HCT116 (cell line): Measurements from ENCODE around the gene SPATA16. TPM values are rescaled to one million over a fixed set of nuclear protein-coding genes. Genes with fewer than 3 reads are reported as not detected.

Source experiments
- ATAC-seq: fragments of 200-7000 bp; cut with Tn5 transposase; 2 replicates; pipeline ENCODE4 v1.9.1; 2020; ENCODE audit warnings: mild to moderate bottlenecking, moderate library complexity
- BruUV-seq: library from RNA; stranded (reverse); fragments of 400-500 nt; replicated peaks from 2 replicates; lab custom pipeline; 2021; lab: Mats Ljungman, UMichigan
- CTCF ChIA-PET: fragments of 300-600 bp; sonication (Branson Sonifier 250); formaldehyde crosslinking; loops from one replicate; lab custom pipeline; 2021; ENCODE audit warnings: antibody characterized with exemption; lab: Charles Lee
- POLR2A ChIA-PET: fragments of 300-600, 350-600 bp; sonication (Branson Sonifier 250); formaldehyde crosslinking; loops from one replicate; lab custom pipeline; 2021; ENCODE audit warnings: antibody characterized with exemption; lab: Charles Lee
- RAD21 ChIA-PET, 2 experiments: fragments of 300-600 bp; sonication (Branson Sonifier 250); formaldehyde crosslinking; loops; one replicate each; lab custom pipeline; 2023; ENCODE audit warnings: low total read pairs in 2 of 2; ENCODE audit not compliant: uncharacterized antibody in 2 of 2, unreplicated experiment in 2 of 2, low non-redundant PET in 1 of 2; lab: Charles Lee
- DNase-seq: peaks from one replicate; pipeline ENCODE4 v3.0.0-alpha.2; 2010; ENCODE audit warnings: low read depth, low spot score
- H2AFZ ChIP-seq: fragments of 200-600 bp; shearing (Covaris generic), sonication (generic); 2 replicates; pipeline ENCODE4 v1.6.1; 2017; ENCODE audit warnings: low read depth, mixed run types, mixed read lengths, antibody characterized with exemption, low read length; ENCODE audit not compliant: poor library complexity, severe bottlenecking
- H3K27ac ChIP-seq: 2 replicates; pipeline ENCODE4 v1.5.1; 2012; ENCODE audit warnings: low read depth, low read length
- H3K27me3 ChIP-seq: fragments of 200-600 bp; sonication (generic); 2 replicates; pipeline ENCODE4 v1.6.1; 2016; ENCODE audit warnings: mixed run types, low read length, mixed read lengths; ENCODE audit not compliant: insufficient read depth
- H3K36me3 ChIP-seq, 2 experiments: fragments of 200-500 bp in 1 of 2; fragments of 200-600 bp in 1 of 2; sonication (Bioruptor generic) in 1 of 2; sonication (generic) in 1 of 2; 2 replicates each; pipeline versions ENCODE4 v1.5.1 to v1.6.1; 2014 to 2016; ENCODE audit warnings: low read length in 2 of 2, inconsistent platforms in 1 of 2, mixed read lengths in 1 of 2, mixed run types in 1 of 2; ENCODE audit not compliant: insufficient read depth in 2 of 2, control insufficient read depth in 1 of 2
- H3K4me1 ChIP-seq, 2 experiments: fragments of 200-600 bp in 1 of 2; sonication (generic) in 1 of 2; 2 replicates each; pipeline versions ENCODE4 v1.5.1 to v1.6.1; 2012 to 2017; ENCODE audit warnings: low read length in 2 of 2, inconsistent platforms in 1 of 2, mild to moderate bottlenecking in 1 of 2, mixed read lengths in 1 of 2, mixed run types in 1 of 2, moderate library complexity in 1 of 2; ENCODE audit not compliant: insufficient read depth in 2 of 2, control insufficient read depth in 1 of 2
- H3K4me2 ChIP-seq: fragments of 200-600 bp; sonication (generic); 2 replicates; pipeline ENCODE4 v1.6.1; 2017; ENCODE audit warnings: mixed run types, low read length, mixed read lengths
- H3K4me3 ChIP-seq, 2 experiments: fragments of 200-600 bp in 1 of 2; sonication (generic) in 1 of 2; replicated peaks in 1 of 2; 2 replicates each; pipeline ENCODE4 v1.5.1; 2011 to 2016; ENCODE audit warnings: low read length in 2 of 2, control low read depth in 1 of 2, low read depth in 1 of 2, mild to moderate bottlenecking in 1 of 2, mixed read lengths in 1 of 2, mixed run types in 1 of 2
- H3K79me2 ChIP-seq: fragments of 200-600 bp; sonication (generic); 2 replicates; pipeline ENCODE4 v1.6.1; 2017; ENCODE audit warnings: mild to moderate bottlenecking, mixed run types, low read length, moderate library complexity, mixed read lengths; ENCODE audit not compliant: insufficient read depth
- H3K9ac ChIP-seq: fragments of 200-600 bp; sonication (generic); 2 replicates; pipeline ENCODE4 v1.6.1; 2016; ENCODE audit warnings: low read length, mixed read lengths
- H3K9me2 ChIP-seq: fragments of 200-600 bp; sonication (generic), shearing (Covaris generic); 2 replicates; pipeline ENCODE4 v1.6.1; 2017; ENCODE audit warnings: mixed run types, mild to moderate bottlenecking, moderate library complexity; ENCODE audit not compliant: insufficient read depth
- H3K9me3 ChIP-seq, 2 experiments: fragments of 200-500 bp in 1 of 2; fragments of 200-600 bp in 1 of 2; sonication (Bioruptor generic) in 1 of 2; sonication (generic) in 1 of 2; 2 replicates each; pipeline ENCODE4 v1.6.1; 2014 to 2017; ENCODE audit warnings: low read length in 2 of 2, mixed read lengths in 2 of 2, inconsistent platforms in 1 of 2, low read depth in 1 of 2, mild to moderate bottlenecking in 1 of 2, mixed run types in 1 of 2, moderate library complexity in 1 of 2; ENCODE audit not compliant: control insufficient read depth in 1 of 2, insufficient read depth in 1 of 2
- H4K20me1 ChIP-seq: fragments of 200-600 bp; sonication (generic), shearing (Covaris generic); 2 replicates; pipeline ENCODE4 v1.6.1; 2017; ENCODE audit warnings: mixed run types, mild to moderate bottlenecking, moderate library complexity; ENCODE audit not compliant: insufficient read depth
- EZH2 ChIP-seq: fragments of 200-600 bp; sonication (generic); IDR thresholded peaks from 2 replicates; pipeline ENCODE4 v1.6.1; 2017; ENCODE audit warnings: antibody characterized with exemption, mixed run types
- EZH2phosphoT487 ChIP-seq: fragments of 200-600 bp; IDR thresholded peaks from 2 replicates; pipeline ENCODE4 v1.6.1; 2018; ENCODE audit warnings: antibody characterized with exemption, borderline replicate concordance
- POLR2AphosphoS5 ChIP-seq: IDR thresholded peaks from 2 replicates; pipeline ENCODE4 v1.6.1; 2011; ENCODE audit warnings: mild to moderate bottlenecking, low read depth, low read length, moderate library complexity
- ZNF274 ChIP-seq: fragments of 200-500 bp; sonication (Bioruptor generic); IDR thresholded peaks from 2 replicates; pipeline ENCODE4 v1.6.1; 2014; ENCODE audit warnings: mild to moderate bottlenecking, low read depth, low read length, inconsistent platforms
- intact Hi-C: fragments of 100-400 bp; cut with micrococcal nuclease; formaldehyde crosslinking; loops from 2 replicates; pipeline ENCODE4 v1.10.0; 2022
- total RNA-seq: library from RNA; stranded (reverse); gene quantifications from one replicate; pipeline ENCODE4 v1.2.1, GENCODE V29; 2021; ENCODE audit not compliant: unreplicated experiment
- TF ChIP-seq, protein P1 (sequence below): IDR thresholded peaks from 2 replicates; pipeline ENCODE4 v1.6.1; 2011; ENCODE audit warnings: mild to moderate bottlenecking, low read length, moderate library complexity; ENCODE audit not compliant: insufficient replicate concordance; ENCODE audit errors: extremely low read depth
- TF ChIP-seq, protein P2 (sequence below): IDR thresholded peaks from 2 replicates; pipeline ENCODE4 v1.6.1; 2012; ENCODE audit warnings: low read depth

SPATA16 gene
- total RNA-seq, 1 experiment from 2014 or later, result not detected

DNA sequence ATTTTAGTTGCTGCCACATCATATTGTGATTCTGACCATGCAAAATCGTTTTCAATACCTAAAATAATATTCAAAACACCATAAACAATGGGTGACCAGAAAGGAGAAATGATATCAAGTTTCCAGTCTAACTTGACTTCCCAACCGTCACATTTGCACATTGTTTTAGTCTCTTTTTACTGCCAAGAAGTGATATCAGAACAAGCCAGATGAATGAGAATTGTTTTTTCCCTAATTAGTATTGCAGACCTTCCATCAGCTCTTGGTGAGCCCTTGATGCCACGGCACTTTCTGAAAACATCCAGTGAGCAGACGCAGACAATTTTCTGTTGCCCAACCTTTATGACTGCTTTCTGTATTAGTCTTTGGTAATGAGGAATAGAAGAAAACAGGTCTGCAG, 62.5 kb downstream of the SPATA16 start (continued):
- TF ChIP-seq POLR2AphosphoS5 (no peak), EZH2phosphoT487 (no peak)

DNA sequence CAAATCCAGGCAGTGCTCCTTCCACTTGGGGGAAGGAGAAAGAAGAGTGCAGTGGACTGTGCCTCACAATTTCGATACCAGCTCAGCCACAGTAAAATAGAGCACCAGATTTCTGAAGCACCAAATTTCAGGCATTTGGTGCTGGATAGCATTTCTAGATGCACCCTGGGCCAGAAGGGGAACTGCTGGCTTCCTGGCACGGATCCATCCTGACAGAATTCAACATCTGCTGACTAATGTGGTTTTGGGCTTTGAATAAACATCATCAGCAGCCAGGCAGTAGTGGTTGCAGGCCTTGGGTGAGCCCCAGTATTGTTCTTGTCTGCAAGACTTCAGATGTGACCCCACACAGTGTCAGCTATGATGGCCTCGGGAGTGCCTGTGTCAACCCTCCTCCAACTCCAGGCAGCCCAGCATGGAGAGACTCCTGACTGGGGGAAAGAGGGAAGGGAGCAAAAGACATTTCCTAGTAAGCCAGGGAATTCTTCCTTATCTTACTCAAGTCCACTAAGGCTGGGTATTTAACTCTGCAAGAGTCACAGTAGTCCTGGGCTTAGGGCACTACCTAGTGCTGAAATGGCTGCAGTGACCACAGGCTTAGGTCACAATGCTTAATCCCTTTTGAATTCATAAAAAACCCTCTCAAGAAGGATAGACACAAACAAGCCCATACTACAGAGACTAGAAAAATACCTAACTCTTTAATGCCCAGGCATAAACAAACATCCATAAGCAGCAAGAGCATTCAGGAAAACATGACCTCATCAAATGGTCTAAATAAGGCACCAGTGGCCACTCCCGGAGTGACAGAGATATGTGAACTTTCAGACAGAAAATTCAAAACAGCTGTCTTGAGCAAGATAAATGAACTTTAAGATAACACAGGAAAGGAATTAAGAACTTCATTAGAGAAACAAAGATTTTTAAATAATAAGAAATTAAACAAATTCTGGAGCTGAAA, 74.7 kb downstream of the SPATA16 start:
- intact Hi-C loops, result no loop called here
- H4K20me1 ChIP-seq, result no peaks in the 10 kb centered on the region
- TF ChIP-seq, protein P1, sequence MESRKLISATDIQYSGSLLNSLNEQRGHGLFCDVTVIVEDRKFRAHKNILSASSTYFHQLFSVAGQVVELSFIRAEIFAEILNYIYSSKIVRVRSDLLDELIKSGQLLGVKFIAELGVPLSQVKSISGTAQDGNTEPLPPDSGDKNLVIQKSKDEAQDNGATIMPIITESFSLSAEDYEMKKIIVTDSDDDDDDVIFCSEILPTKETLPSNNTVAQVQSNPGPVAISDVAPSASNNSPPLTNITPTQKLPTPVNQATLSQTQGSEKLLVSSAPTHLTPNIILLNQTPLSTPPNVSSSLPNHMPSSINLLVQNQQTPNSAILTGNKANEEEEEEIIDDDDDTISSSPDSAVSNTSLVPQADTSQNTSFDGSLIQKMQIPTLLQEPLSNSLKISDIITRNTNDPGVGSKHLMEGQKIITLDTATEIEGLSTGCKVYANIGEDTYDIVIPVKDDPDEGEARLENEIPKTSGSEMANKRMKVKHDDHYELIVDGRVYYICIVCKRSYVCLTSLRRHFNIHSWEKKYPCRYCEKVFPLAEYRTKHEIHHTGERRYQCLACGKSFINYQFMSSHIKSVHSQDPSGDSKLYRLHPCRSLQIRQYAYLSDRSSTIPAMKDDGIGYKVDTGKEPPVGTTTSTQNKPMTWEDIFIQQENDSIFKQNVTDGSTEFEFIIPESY, result no peak
- TF ChIP-seq, protein P2, sequence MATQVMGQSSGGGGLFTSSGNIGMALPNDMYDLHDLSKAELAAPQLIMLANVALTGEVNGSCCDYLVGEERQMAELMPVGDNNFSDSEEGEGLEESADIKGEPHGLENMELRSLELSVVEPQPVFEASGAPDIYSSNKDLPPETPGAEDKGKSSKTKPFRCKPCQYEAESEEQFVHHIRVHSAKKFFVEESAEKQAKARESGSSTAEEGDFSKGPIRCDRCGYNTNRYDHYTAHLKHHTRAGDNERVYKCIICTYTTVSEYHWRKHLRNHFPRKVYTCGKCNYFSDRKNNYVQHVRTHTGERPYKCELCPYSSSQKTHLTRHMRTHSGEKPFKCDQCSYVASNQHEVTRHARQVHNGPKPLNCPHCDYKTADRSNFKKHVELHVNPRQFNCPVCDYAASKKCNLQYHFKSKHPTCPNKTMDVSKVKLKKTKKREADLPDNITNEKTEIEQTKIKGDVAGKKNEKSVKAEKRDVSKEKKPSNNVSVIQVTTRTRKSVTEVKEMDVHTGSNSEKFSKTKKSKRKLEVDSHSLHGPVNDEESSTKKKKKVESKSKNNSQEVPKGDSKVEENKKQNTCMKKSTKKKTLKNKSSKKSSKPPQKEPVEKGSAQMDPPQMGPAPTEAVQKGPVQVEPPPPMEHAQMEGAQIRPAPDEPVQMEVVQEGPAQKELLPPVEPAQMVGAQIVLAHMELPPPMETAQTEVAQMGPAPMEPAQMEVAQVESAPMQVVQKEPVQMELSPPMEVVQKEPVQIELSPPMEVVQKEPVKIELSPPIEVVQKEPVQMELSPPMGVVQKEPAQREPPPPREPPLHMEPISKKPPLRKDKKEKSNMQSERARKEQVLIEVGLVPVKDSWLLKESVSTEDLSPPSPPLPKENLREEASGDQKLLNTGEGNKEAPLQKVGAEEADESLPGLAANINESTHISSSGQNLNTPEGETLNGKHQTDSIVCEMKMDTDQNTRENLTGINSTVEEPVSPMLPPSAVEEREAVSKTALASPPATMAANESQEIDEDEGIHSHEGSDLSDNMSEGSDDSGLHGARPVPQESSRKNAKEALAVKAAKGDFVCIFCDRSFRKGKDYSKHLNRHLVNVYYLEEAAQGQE, result no peak
- no peak for TF ChIP-seq EZH2
- no peak for TF ChIP-seq ZNF274
- no peak overlapping the region for H3K27ac ChIP-seq
- RAD21 ChIA-PET, result no interaction called here
- H3K4me3 ChIP-seq, result no peak overlapping the region
- DNase-seq (no peak), ATAC-seq (no peak)
- POLR2A ChIA-PET, result no interaction called here
- BruUV-seq, result no TSS peak
- no peaks in the 10 kb centered on the region for H3K79me2 ChIP-seq
- no peaks in the 10 kb centered on the region for H3K27me3 ChIP-seq
- no peaks in the 10 kb centered on the region for H3K9me3 ChIP-seq
- H2AFZ ChIP-seq, result no peak overlapping the region
- no peaks in the 10 kb centered on the region for H3K36me3 ChIP-seq
- H3K4me2 ChIP-seq, result no peak overlapping the region
- H3K9ac ChIP-seq, result no peak overlapping the region
- no peaks in the 10 kb centered on the region for H3K4me1 ChIP-seq
- CTCF ChIA-PET, result no interaction called here
- no peaks in the 10 kb centered on the region for H3K9me2 ChIP-seq
